Measurements from ENCODE around the gene USP20.

DNA sequence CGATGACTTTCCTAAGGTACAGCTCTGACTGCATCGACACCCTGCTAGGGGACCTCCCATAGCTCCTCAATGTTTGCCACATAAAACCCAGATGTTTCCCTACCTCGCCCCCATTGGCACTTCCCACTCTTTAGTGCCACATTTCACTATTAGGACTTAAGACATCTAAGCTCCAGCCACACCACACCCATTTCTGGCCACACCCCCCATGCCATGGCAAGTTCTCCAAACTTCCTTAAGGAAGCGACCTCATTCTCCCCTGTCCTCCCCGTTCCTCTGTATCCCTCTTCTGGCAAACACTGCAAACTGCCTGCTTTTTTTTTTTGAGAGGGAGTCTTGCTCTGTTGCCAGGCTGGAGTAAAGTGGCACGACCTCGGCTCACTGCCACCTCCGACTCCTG lies 62.9 kb downstream of the USP20 start:
- TF ChIP-seq GABPA (IDR thresholded peaks at IDR 0.05 in 1 of 2, conservative IDR thresholded peaks at IDR 0.05 in 1 of 2) (no peak), TAF1 (conservative IDR thresholded peaks at IDR 0.05) (no peak), JUND (IDR thresholded peaks at IDR 0.05) (no peak), RAD21 (IDR thresholded peaks at IDR 0.05) (no peak)
- TF ChIP-seq, protein P1, sequence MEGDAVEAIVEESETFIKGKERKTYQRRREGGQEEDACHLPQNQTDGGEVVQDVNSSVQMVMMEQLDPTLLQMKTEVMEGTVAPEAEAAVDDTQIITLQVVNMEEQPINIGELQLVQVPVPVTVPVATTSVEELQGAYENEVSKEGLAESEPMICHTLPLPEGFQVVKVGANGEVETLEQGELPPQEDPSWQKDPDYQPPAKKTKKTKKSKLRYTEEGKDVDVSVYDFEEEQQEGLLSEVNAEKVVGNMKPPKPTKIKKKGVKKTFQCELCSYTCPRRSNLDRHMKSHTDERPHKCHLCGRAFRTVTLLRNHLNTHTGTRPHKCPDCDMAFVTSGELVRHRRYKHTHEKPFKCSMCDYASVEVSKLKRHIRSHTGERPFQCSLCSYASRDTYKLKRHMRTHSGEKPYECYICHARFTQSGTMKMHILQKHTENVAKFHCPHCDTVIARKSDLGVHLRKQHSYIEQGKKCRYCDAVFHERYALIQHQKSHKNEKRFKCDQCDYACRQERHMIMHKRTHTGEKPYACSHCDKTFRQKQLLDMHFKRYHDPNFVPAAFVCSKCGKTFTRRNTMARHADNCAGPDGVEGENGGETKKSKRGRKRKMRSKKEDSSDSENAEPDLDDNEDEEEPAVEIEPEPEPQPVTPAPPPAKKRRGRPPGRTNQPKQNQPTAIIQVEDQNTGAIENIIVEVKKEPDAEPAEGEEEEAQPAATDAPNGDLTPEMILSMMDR (IDR thresholded peaks at IDR 0.05; ENCODE audit: low read depth, low read length, missing input control), result no peak
- TF ChIP-seq, protein P2, sequence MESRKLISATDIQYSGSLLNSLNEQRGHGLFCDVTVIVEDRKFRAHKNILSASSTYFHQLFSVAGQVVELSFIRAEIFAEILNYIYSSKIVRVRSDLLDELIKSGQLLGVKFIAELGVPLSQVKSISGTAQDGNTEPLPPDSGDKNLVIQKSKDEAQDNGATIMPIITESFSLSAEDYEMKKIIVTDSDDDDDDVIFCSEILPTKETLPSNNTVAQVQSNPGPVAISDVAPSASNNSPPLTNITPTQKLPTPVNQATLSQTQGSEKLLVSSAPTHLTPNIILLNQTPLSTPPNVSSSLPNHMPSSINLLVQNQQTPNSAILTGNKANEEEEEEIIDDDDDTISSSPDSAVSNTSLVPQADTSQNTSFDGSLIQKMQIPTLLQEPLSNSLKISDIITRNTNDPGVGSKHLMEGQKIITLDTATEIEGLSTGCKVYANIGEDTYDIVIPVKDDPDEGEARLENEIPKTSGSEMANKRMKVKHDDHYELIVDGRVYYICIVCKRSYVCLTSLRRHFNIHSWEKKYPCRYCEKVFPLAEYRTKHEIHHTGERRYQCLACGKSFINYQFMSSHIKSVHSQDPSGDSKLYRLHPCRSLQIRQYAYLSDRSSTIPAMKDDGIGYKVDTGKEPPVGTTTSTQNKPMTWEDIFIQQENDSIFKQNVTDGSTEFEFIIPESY (IDR thresholded peaks at IDR 0.05), result no peak
